ENCODE measurements around the gene ZC3H4.

GRCh38 chr19:47047763-47048405, 65.7 kb downstream of the ZC3H4 start:
- TF ChIP-seq XRCC4 (IDR thresholded peaks at IDR 0.05; ENCODE audit: extremely low read depth, insufficient read depth, insufficient read length) (no peak), POLR2A (conservative IDR thresholded peaks at IDR 0.05) (peak; percentile 67; the same call in 1 of the 2 replicates), TAF15 (IDR thresholded peaks at IDR 0.05; ENCODE audit: low read depth, low read length) (no peak), NRF1 (conservative IDR thresholded peaks at IDR 0.05 in 1 of 2, IDR thresholded peaks at IDR 0.05 in 1 of 2) (peak; percentile 17 to 33; a peak in 2 of 4 replicates), CTCF (IDR thresholded peaks at IDR 0.05 in 2 of 3, conservative IDR thresholded peaks at IDR 0.05 in 1 of 3; ENCODE audit: insufficient read depth in 2 of 3, low read depth in 1 of 3, low read length in 3 of 3) (no peak)
